Osteoblast (primary cell): ENCODE results near the gene CTCF. TPM values are rescaled to one million over a fixed set of nuclear protein-coding genes. Genes with fewer than 3 reads are reported as not detected.
"Not testable (repeated sequence)": the region's sequence is repeated elsewhere in the genome, so short reads cannot be mapped to it uniquely, and the experiment has no call there.

Experiments
- DNase-seq: peaks from one replicate; pipeline ENCODE4 v3.0.0; 2011; ENCODE audit warnings: low spot score, mixed read lengths; ENCODE audit not compliant: insufficient read length; ENCODE audit errors: missing footprints
- H2AFZ ChIP-seq: 2 replicates; pipeline ENCODE4 v1.6.0; 2011; ENCODE audit warnings: mild to moderate bottlenecking, low read length
- H3K27ac ChIP-seq: 2 replicates; pipeline ENCODE4 v1.5.1; 2011; ENCODE audit warnings: mild to moderate bottlenecking, low read depth, low read length, moderate library complexity
- H3K27me3 ChIP-seq: 2 replicates; pipeline ENCODE4 v1.6.0; 2012; ENCODE audit warnings: mild to moderate bottlenecking, control low read depth, inconsistent platforms, low read length, moderate library complexity; ENCODE audit not compliant: insufficient read depth
- H3K36me3 ChIP-seq: 2 replicates; pipeline ENCODE4 v1.5.1; 2011; ENCODE audit warnings: mild to moderate bottlenecking, low read length, control low read depth, moderate library complexity; ENCODE audit not compliant: insufficient read depth
- H3K4me1 ChIP-seq: 2 replicates; pipeline ENCODE4 v1.5.1; 2011; ENCODE audit warnings: mild to moderate bottlenecking, low read length, control low read depth, moderate library complexity; ENCODE audit not compliant: insufficient read depth
- H3K4me2 ChIP-seq: 2 replicates; pipeline ENCODE4 v1.6.0; 2011; ENCODE audit warnings: mild to moderate bottlenecking, low read length; ENCODE audit not compliant: insufficient read depth
- H3K4me3 ChIP-seq: fragments of 200-600 bp; sonication (generic); 3 replicates; pipeline ENCODE4 v1.5.1; 2012; ENCODE audit warnings: mild to moderate bottlenecking, low read length, inconsistent platforms; ENCODE audit not compliant: insufficient read depth
- H3K79me2 ChIP-seq: 2 replicates; pipeline ENCODE4 v1.6.0; 2012; ENCODE audit warnings: mild to moderate bottlenecking, low read length, control low read depth, inconsistent platforms; ENCODE audit not compliant: insufficient read depth
- H3K9me3 ChIP-seq: 2 replicates; pipeline ENCODE4 v1.5.1; 2011; ENCODE audit warnings: low read depth, low read length, control low read depth
- H4K20me1 ChIP-seq: 2 replicates; pipeline ENCODE4 v1.6.0; 2012; ENCODE audit warnings: mild to moderate bottlenecking, low read length, control low read depth; ENCODE audit not compliant: insufficient read depth
- CTCF ChIP-seq: IDR thresholded peaks from 2 replicates; pipeline ENCODE4 v1.5.1; 2011; ENCODE audit warnings: mild to moderate bottlenecking, low read depth, low read length, moderate library complexity; ENCODE audit errors: extremely low read depth
- total RNA-seq: library from RNA; depleted of rRNA; stranded (reverse); fragments of >200 nt; gene quantifications from 2 replicates; pipeline ENCODE4 v1.2.3, GENCODE V29; 2012

CTCF gene, protein sequence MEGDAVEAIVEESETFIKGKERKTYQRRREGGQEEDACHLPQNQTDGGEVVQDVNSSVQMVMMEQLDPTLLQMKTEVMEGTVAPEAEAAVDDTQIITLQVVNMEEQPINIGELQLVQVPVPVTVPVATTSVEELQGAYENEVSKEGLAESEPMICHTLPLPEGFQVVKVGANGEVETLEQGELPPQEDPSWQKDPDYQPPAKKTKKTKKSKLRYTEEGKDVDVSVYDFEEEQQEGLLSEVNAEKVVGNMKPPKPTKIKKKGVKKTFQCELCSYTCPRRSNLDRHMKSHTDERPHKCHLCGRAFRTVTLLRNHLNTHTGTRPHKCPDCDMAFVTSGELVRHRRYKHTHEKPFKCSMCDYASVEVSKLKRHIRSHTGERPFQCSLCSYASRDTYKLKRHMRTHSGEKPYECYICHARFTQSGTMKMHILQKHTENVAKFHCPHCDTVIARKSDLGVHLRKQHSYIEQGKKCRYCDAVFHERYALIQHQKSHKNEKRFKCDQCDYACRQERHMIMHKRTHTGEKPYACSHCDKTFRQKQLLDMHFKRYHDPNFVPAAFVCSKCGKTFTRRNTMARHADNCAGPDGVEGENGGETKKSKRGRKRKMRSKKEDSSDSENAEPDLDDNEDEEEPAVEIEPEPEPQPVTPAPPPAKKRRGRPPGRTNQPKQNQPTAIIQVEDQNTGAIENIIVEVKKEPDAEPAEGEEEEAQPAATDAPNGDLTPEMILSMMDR
- total RNA-seq = 29.3 and 31.8 TPM in 2 replicates

DNA sequence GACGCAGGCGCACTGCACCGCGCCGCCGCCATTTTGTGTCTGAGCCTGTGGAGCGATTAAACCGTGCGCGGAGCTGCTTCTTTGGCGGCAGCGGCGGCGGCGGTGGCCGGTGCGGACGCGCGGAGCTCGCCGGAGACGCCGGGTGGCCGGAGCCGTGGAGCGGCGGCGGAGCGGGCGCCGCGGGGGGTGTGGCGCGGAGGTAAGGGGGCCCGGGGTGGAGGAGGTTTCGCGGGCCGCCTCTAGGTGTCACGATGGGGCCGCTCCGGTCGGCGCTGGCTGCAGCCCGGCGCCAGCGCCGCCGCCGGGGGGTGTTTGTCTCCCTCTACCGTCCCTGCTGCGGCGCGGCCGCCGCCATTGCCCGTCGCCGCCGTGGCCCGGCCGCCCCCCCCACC, at the start of gene CTCF:
Gene CTCF (plus strand): TSS at position 1 of the 392 bp plus-strand sequence. CDS start 48,307 bp downstream, outside the sequence.
- H3K4me1 ChIP-seq = peaks cover 19% of the 10 kb centered on the region

DNA sequence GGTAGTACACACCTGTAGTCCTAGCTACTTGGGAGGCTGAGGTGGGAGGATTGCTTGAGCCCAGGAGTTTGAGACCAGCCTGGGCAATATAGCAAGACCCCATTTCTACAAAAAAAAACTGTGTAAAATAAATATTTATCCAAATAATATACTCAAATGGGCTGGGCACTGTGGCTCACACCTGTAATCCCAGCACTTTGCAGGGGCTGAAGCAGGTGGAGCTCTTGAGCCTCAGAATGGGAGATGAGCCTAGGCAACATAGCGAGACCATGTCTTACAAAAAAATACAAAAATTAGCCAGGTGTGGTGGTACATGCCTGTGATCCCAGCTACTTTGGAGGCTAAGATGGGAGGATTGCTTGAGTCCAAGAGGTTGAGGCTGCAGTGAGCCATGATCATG, 48.4 kb upstream of the CTCF start:
- not testable (repeated sequence) for H3K4me2 ChIP-seq, H3K27ac ChIP-seq, H3K9me3 ChIP-seq, H3K4me3 ChIP-seq, DNase-seq, H4K20me1 ChIP-seq, H3K36me3 ChIP-seq, H3K79me2 ChIP-seq, H2AFZ ChIP-seq, H3K27me3 ChIP-seq
- peaks cover 12% of the 10 kb centered on the region for H3K4me1 ChIP-seq

More for the DNA sequence above, at the start of gene CTCF:
- peak; percentile 36 for TF ChIP-seq CTCF
- Histone ChIP-seq H3K27me3 (no peaks in the 10 kb centered on the region), H3K36me3 (no peaks in the 10 kb centered on the region), H3K4me2 (peak within 1 kb of the TSS; percentile 99), H4K20me1 (peaks cover 26% of the 10 kb centered on the region), H3K9me3 (no peaks in the 10 kb centered on the region), H2AFZ (peak within 1 kb of the TSS; percentile 95), H3K79me2 (peaks cover 46% of the 10 kb centered on the region), H3K27ac (peak within 1 kb of the TSS; percentile 84), H3K4me3 (peak within 1 kb of the TSS; percentile 86)
- peak; percentile 98 for DNase-seq

DNA sequence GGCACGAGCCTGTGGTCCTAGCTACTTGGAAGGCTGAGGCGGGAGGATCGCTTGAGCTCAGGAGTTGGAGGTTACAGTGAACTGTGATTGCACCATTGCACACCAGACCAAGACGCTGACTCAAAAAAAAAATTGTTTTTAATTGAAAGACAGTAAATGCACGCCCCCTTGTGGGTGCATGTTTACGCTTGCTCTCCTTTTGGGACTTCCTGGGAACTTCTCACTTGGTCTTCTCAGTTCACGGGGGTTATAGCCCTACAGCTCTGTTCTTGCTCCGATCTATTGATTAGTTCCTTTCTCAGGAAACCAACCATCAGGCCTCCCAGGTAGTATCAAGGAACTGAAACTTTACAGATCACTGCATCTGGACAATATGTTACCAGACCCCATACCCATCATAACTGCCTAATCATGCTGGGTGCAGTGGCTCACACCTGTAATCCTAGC, 47.9 kb upstream of the CTCF start:
- peak; percentile 87 for DNase-seq
- H3K4me3 ChIP-seq = no peak overlapping the region
- no peak overlapping the region for H2AFZ ChIP-seq

More for the DNA sequence above, 47.9 kb upstream of the CTCF start:
- Histone ChIP-seq H3K4me2 (no peak overlapping the region), H3K36me3 (no peaks in the 10 kb centered on the region), H3K9me3 (no peaks in the 10 kb centered on the region), H3K4me1 (peaks cover 12% of the 10 kb centered on the region), H3K79me2 (no peaks in the 10 kb centered on the region), H3K27ac (no peak overlapping the region), H4K20me1 (no peaks in the 10 kb centered on the region), H3K27me3 (no peaks in the 10 kb centered on the region)
- TF ChIP-seq CTCF = peak; percentile 77
